GM18861 (cell line): ENCODE results near the gene NUP93.

Source experiments
- ATAC-seq: cut with Tn5 transposase; IDR thresholded peaks from one replicate; pipeline ENCODE4 v1.9.1; 2021; ENCODE audit not compliant: unreplicated experiment

Gene NUP93

DNA sequence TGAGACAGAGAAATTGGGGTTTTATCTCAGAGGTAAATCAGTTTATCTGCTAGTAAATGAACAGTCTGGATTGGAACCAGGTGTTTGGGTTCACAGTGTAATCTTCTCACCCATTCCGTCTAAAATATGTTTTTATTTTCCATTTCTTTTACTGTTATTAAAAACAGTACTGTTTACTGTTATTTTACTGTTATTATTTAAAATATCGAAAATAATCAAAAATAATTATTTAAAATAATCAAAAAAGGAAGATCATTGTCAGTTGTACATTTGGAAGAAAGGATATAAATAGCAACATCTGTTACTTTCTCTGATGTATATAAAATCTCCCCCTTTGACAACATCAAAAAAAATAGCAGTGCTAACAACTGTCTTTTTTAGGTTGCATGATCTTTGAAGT, 11.5 kb downstream of the NUP93 start:
- ATAC-seq, result no peak

DNA sequence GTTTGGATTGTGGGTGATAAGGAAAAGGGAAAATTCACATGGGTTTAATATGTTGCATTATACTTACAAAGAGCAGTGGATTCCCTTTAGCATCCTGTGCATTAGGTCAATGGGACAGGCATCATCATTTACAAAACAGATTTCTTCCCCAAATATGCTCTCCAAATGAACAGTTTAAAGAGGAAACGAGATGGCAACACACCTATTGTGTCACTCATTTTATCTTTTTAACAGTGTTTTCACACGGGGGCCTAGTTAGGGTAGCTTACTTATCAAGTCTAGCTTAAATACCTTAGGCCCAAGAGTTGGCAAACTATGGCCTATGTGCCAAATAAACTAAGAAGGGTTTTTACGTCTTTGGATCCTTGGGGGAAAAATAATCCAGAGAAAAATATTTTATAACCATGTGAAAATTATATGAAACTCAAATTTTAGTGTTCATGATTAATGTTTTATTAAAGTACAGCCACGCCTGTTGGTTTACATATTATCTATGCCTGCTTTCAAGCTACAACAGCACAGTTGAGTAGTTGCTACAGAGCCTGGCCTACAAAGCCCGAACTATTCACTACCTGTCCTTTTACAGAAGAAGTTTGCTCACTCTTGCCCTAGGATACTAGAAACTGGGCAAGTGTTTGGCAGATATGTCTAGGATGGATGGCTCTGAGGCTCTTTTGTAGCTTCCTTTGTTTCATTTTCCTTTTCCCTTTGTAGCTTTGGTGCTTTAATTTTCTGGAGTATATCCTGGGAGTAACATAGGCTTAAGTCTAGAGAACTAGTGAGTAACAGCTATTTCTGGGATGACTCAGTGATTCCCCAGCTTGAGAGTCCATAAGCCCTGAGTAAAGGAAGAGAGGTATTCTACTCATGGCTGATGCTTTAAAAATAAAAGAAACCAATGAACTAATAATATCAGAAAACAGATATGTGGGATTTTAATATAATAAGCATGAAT, 12.4 kb downstream of the NUP93 start:
- ATAC-seq, result no peak

DNA sequence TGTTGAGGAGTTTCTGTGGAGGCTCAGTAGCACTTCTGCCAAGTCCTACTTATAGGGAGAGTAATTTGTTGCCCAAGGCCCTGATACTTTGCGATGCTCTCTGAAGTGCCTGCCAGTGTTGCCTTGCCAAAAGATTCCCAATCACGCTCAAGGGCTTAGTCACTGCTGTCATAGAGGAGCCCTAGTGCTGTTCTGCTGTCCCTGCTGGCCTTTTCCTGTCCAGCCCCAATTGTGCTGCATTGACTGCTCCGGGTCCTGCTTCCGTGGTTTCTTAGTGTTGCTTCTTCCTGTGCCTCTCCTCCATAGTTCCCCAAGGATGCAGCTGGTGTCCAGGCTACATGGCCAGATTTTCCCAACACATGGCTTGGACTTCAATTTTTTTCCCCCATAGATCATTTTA, 13.9 kb downstream of the NUP93 start:
- no peak for ATAC-seq

DNA sequence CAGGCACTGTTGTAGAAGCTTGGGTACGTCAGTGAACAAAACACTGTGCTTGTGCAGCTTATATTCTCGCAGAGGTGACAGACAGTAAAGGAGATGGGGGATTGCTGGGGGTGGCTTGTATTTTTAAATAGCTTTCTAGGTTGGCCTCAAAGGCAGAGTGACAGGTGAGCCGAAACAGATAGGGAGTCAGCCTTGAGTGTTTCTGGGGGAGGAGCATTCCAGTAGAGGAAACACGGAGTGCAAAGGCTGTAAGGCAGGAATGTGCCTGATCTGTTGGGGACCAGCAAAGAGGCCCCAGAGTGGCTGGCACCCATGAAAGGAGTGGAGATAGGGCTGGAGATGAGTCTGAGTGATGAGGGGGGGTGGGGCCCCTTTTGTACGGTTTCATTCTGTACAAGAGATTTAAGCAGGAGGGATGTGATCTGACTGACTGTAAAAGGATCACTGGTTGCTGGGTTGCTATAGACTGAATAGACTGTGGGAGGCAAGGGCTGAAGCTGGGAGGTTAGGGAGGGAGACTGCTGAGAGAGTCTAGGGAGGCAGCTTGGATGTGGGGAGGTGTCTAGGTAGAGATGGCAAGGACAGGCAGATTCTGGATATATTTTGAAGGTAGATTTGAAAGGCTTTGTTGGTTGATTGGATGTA, 15.2 kb downstream of the NUP93 start:
- no peak for ATAC-seq

DNA sequence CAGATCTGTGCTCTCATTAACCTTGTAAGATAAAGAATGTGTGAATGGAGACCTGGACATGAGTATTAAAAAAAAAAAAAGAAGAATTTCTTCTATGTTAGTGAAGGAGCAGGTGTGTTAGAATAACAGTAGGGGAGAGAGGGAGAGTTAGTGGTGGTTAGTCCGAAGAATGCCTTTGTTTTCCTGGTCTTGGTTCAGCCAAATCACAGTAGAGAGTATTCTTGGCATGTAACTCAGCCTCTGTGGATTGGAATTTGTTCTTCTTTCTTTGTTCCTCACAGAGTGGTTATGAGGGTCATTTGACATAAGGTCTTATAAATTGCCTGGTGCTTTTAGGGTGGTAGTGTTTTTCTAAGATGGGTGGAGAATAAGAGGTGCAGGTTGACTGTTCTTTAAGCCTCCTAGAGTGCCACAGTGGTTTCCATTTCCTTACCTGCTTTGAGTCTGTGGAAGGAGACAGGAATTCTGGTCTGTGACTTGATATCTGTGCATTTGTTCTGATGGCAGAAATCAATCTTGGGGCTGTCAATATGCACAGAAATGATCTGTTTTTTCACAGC, 17.6 kb downstream of the NUP93 start:
- ATAC-seq, result no peak

DNA sequence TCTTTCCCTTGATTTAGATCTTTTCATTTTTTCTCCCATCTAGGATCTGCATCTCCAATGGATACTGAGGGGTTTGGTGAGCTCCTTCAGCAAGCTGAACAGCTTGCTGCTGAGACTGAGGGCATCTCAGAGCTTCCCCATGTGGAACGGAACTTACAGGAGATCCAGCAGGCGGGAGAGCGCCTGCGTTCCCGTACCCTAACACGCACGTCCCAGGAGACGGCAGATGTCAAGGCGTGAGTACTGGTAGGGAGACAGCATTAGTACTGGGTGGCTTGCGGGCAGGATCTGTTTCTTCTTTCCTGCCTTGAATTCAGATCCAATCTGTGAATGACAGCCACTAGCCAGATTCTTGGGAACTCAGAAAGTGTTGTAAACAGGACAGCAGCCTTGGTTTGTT, 18.3 kb downstream of the NUP93 start:
- ATAC-seq, result no peak

DNA sequence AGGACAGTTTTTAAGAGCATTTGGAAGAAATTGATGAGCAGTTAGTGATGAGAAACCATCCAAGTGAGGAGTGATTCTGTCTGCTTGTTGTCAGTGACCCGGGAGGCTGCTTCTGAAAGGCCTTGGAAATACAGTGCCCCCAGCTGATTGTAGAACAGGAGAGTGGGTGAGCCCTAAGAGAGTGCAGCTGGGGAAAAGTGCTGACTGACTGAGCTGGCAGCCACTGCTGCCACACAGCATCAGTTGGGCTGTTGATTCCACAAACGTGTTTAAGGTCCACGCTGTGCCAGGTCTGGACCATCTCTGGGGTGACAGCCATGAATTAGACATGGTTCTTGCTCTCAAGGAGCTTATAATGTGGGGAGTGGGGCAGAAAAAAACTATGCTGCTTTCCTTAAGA, 18.9 kb downstream of the NUP93 start:
- ATAC-seq, result no peak

DNA sequence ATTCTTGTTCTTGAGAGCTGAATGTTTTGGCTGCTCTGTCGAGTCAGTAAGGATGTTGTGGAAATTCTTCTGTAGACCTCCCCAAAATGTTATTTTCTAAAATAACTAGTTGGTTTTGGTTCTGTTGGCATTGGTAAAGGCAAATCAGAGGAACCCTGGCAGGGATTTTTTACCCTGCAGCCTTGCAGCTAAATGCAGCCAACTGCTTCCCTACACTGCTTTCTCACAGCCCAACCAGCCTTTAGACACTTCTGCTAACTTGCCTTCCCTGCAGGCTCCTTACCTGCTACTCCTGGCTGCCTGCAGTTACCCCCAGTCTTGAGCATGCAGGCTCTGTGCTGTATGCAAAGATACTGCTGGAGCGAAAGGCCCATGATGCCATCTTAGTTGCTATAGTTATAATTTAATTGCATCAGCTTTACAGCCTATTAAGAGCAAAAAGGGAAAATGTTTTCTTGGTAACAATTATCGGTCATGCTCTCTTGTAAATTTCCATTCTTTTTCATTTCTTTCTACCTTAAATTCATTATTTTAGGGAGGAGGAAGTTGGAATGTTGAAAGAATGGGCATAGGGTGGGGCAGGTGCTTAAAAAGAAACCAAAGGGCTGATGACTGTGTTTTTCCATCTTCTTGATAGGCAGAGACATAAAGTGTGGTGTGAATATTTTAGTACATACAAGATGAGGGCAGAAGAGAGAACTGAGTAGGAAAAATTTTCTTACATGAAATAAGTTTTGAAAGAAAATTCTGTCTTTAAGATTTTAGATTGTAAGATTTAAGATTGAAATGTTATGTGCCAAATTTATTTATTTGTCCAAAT, 20.0 kb downstream of the NUP93 start:
- no peak for ATAC-seq

DNA sequence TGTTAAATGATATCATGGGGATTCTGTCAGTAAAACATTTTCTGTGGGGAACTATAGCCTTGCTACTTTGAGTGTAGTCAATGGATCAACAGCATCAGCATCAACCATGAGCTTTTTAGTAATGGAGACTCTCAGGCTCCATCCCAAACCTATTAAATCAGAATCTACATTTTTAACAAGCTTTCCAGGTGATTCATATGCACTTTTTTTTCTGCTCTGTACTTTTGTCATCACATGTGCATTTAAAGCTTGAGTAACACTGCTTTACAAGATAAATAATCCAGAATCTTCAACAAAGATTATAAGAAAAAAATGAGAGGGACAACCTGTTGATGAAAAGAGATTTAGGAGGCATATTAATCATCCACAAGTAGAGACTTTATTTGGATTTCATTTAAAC, 23.5 kb downstream of the NUP93 start:
- no peak for ATAC-seq

DNA sequence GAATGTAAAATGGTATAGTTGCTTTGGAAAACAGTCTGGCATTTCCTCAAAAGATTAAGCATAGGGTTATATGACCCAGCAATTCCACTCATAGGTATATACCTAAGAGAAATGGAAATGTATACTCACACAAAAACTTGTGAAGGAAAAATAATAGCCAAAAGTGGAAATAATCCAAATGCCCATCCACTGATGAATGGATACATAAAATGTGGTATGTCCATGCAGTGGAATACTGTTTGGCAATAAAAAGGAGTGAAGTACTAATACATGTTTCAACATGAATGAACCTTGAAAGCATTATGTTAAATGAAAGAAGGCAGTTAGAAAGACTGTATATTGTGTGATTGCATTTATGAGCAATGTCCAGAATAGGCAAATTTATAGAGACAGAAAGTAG, 25.1 kb downstream of the NUP93 start:
- no peak for ATAC-seq

DNA sequence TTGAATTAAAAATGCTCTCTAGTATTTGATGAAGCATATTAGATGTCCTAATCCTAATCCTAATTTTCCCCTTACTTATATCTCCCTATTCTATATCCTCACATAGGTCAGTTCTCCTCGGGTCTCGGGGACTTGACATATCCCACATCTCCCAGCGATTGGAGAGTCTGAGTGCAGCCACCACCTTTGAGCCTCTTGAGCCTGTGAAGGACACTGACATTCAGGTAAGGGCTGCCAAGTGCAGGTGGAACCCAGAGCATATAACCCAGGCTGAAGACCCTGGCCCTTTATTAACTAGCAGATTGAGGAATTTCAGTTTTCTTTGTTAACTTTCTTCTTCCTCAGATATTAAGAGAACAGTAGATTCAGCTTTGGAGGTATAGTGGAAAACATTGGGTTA, 28.5 kb downstream of the NUP93 start:
- no peak for ATAC-seq

DNA sequence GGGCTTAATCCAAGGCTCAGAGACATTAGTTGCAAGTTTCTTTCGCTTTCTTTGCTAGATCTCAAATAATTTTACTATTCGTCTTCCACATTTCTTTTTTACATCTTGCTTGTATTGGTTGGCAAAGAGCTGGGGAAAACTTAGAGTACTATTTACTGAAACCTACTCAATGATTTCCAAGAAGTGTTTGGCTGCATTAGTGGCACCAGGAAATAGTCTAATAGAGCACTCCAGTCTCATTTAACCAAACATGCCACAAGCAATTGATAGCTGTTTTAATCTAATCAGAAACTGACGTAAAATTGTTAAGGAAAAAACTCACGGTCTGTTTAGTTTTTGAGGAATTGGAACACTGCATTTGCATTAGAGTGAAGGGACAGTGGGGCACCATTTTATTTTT, 29.0 kb downstream of the NUP93 start:
- no peak for ATAC-seq

DNA sequence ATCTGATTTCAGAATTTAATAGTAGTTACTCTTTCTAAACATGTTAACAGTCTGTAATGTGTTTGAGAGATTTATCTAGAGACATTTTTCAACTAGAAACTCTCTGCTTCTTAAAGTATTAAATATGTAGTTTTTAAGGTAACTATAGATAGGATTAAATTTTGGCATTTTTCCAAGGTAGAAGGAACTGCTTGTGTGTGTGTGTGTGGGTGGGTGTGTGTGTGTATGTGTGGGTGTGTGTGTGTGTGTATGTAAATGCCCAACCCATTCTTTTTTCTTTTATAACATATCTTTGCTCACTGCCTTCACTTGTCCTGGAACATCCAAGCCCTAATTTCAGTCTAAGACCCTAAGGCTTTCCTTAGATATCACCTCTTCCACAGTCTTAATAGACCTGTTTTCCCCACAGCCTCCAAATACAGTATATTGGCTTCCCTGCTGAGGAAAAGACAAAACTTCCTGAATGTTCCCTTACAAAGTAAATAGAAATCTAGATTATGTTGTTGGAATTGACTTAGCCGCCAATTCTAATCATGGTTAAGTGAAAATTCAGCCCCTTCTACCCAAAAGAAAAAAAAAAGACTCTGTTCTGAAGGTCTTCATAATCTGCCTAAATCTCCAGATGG, 33.5 kb downstream of the NUP93 start:
- no peak for ATAC-seq

DNA sequence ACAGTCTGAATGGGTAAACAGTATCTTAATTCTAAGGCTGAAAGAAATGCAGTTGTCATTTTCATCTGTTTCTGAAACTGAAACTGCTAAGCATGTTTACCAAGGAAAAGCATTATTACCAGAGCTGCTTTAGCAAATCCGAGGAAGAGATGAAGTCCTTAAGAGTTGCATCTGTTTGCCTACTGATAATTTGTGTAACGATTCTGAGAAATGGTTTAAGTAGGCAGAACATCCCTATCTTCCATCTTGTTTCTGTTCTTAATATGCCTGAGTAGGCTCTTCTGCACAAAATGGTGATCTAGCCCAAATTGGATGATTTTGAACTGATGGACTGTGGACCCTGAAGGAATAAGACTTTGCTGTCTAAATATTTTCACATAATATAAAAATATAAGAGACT, 34.9 kb downstream of the NUP93 start:
- no peak for ATAC-seq

DNA sequence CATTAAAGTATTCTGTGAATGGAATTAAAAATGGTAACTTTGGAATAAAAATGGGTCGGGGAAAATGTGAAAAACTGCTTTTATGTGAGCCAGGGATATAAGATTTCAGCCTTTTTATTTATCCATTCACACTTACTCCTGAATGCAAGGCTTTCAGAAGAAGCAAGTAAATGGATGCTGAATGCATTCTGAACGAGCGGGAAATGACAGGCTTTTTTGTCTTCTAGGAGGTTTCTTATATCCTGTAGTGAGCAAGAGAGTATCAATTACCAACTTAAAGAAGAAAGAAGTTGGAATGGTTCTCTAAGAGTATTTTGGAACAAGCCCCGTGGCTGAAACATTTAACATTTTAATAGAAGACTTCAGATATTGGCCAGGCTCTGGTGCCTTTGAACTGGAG, 36.0 kb downstream of the NUP93 start:
- no peak for ATAC-seq

DNA sequence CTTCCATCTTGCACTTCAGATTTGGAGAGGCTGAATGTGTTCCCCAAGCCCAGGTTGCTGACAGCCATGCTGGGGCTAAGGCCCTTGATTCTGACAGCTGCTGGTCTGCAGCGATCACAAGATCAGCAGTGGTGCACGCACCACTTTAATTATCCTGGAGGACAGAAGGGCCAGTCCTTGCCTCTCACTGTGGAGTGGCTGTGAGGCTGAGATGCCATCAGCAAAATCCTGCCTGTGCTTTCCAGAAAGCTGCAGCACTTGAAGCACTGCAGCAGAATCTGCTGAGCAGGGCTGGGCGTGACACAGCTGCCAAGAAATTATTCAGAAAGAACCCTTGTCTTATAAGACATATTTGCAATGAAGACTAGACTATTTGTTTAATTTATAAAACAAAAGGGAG, 37.1 kb downstream of the NUP93 start:
- ATAC-seq, result no peak

DNA sequence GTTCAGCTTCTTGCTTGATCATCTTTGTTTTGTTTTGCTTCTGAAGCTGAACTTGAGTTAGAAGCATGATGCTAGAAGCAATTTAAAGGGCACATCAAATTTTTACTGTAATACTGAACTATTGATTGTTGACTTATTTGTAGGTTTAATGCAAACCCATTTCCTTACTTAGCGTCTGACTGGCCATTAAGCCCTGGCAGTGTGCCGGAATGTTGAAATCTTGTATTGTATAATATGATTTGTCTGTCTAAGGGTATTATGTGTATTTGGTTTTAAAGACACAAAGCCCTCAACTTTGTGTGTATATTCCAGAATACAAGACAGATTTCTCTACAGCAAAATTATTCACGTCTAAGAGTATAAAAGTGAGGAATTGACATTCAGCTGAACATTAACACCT, 39.7 kb downstream of the NUP93 start:
- ATAC-seq, result no peak

DNA sequence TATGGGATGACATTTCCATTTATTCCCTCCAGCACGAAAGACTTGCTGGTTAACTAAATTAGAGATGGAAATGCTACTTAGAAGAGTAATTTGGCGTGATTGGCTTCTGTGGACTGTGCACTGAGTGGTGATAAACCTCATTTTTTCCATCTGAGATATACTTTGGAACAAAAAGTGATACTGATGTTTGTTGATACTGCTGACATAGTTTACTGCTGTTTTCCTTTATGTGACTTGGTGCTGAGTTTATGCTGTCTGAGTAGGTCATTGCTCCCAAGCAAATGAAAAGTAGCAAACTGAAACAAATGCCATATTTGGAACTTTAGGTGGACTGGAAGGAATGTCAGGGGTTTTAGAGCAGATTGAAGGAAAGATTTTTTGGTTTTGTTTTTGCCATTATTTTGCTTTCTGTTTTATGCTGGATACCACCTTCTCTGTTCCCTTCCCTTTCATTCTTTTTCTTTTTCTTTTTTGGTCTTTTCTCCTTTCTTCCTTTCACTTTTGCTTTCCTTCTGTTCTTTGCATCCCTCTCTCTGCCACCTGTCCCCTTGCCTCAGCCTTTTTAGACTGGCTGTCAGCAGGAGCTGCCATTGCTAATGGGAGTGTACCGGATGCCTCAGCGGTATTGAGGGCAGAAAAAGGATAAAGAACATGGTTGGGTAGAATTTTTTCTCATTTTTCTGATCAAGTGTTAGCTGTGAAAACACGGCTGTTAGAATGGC, 41.8 kb downstream of the NUP93 start:
- ATAC-seq, result no peak

DNA sequence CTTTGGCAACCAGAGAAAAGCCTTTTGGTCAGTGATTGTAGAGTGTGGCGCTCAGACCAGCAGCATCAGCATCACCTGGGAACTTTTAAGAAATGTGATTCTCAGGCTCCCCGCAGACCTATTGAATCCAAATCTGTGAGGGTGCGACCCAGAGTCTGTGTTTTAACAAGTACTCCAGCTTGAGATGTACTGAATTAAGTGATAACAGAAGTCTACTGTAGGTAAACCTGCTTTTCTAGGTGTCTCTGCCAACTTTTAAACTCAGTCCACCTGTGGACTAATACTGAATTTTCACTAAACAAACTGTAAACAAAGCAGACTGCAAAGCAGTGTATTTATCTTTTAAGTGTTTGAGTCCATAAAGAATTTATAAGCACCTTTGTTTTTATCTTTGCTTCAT, 43.6 kb downstream of the NUP93 start:
- no peak for ATAC-seq

DNA sequence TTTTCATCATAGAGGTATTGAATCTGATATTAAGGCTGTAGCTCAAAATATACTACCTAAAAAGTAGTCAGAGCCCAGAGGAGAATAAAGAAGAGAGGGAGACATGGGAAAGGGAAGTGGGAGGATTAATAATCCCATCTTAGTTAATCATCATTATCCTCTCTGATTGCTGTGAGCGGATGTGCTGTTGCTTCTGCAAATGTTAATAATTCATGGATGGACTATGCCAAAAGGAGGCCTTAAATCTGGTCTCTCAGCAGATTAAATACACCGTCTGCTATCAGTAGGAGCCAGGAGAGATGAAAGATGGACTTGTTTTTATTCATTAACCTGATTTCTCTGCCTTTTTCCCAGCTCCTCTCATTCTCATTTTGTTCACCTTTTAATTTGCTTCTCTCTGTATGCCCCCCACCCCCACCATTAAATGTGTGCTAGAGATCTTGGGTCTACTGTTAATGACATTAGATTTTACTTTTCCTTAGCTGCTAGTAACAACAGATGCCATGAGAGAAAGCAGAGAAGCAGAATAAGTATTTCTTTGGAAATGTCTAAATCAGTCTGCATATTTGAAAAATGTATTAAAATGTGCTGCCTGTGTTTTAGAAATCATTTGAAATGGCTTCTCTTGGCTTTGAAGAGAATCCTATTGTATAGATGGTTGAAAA, 44.2 kb downstream of the NUP93 start:
- ATAC-seq, result no peak
